Measurements from ENCODE around the gene PDCD1.

DNA sequence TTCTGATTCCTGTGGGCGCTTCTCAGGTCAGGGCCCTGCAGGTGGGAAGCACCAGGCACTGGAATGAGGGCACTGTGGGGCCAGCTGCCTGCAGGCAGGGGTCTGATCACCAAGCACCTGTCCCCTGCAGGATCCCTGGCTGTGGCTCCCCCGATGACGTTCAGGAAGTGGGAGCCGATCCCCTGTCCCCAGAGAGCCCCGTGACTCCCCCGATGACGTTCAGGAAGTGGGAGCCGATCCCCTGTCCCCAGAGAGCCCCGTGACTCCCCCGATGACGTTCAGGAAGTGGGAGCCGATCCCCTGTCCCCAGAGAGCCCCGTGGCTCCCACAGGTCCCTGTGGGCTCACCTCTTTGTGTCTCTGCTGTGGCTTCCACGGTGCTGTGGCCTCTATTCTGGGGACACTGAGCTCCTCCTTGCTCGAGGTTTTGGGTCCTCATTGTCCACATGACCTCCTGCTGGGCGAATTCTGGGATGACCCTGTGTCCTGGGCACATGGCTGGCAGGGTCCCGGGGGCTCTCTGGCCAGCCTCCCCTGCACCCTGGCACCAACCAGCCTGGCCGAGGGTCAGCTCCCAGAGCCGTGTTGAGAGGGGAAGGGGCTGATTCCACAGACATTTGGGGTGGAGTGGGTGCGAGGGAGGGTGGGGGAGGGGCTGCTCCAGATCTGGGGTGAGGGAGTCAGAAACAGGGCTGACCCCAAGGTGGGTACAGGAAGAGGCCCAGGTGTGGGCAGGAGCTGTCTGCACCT, 44.9 kb downstream of the PDCD1 start:
- TF ChIP-seq EZH2phosphoT487 (IDR thresholded peaks at IDR 0.05; ENCODE audit: low read depth, severe bottlenecking, unreplicated experiment) (no peak), EZH2 (IDR thresholded peaks at IDR 0.05; ENCODE audit: borderline replicate concordance) (no peak)
